T47D (cell line): ENCODE measurements around the gene CMAS.

Experiments
- DNase-seq, 2 experiments: peaks; one replicate each; pipeline versions ENCODE4 v3.0.0 to v3.0.0-alpha.2; 2011 to 2012; ENCODE audit warnings: low read depth in 1 of 2, low spot score in 1 of 2
- JUND ChIP-seq: IDR thresholded peaks from 2 replicates; pipeline ENCODE4 v1.6.1; 2012; ENCODE audit warnings: low read depth
- in situ Hi-C: cut with HindIII; loops from 2 replicates; pipeline ENCODE4 v1.10.0; 2016; ENCODE audit warnings: low sequenced_read_pairs, low pct_unique_long_range_greater_than_20kb

CMAS gene

GRCh38 chr12:22100958-22101748, 55.1 kb downstream of the CMAS start:
- no peak for TF ChIP-seq JUND
- DNase-seq, result peak in 1 of 2 experiments; percentile 83
- in situ Hi-C loops, result no loop called here

DNA sequence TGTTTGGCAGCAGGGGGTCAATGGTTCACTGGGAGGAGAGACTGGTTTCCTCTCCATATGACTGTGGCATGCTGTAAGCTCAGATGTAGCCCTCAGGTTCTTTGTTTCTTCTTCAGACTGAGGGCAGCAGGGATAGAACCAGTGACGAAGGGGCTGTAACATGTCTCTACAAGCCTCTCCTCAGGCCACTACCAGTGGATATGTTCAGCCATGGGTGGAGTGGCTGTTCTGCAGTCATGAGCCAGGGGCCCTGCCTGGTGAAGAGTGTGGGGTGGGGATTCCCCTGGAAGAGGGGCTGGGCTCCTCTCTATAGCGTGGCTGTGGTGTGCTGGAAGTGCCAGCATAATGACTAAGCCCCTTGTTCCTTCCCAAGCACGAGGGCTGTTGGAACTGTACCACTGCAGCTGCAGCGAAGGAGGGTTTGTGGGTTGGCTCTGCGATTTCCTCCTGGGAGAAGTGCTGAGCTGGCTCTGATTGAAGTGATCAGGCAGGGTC, 55.8 kb downstream of the CMAS start:
- no peak for TF ChIP-seq JUND
- no peak for DNase-seq
- in situ Hi-C loops, result no loop called here

GRCh38 chr12:22103418-22103817, 57.4 kb downstream of the CMAS start:
- DNase-seq, result no peak
- TF ChIP-seq JUND, result no peak
- in situ Hi-C loops, result no loop called here

GRCh38 chr12:22105542-22105941, 59.5 kb downstream of the CMAS start:
- in situ Hi-C loops, result no loop called here

GRCh38 chr12:22110176-22110575, 64.2 kb downstream of the CMAS start:
- TF ChIP-seq JUND, result no peak
- no peak for DNase-seq
- in situ Hi-C loops, result no loop called here

More at GRCh38 chr12:22105542-22105941, 59.5 kb downstream of the CMAS start:
- no peak for TF ChIP-seq JUND
- no peak for DNase-seq
